BJ (cell line): ENCODE results near the gene BMP4. TPM values are rescaled to one million over a fixed set of nuclear protein-coding genes. Genes with fewer than 3 reads are reported as not detected.
A peak's percentile ranks its signal among the peaks of the same experiment; 100 is the strongest.

Source experiments
- CTCF ChIA-PET: fragments of 350-600 bp; formaldehyde crosslinking; extraction: SDS; loops from one replicate; lab custom pipeline; 2021; ENCODE audit warnings: antibody characterized with exemption, inconsistent platforms; lab: Yijun Ruan, JAX
- POLR2A ChIA-PET: fragments of 300-600 bp; sonication (Branson Sonifier 250); formaldehyde crosslinking; extraction: SDS; loops from one replicate; lab custom pipeline; 2021; ENCODE audit warnings: antibody characterized with exemption; lab: Charles Lee
- DNase-seq: peaks from one replicate; pipeline ENCODE4 v3.0.0-alpha.2; 2011; ENCODE audit warnings: low read depth
- H3K27me3 ChIP-seq: 2 replicates; pipeline ENCODE4 v1.6.0; 2011; ENCODE audit warnings: low read length; ENCODE audit not compliant: control insufficient read depth, insufficient read depth
- H3K36me3 ChIP-seq: 2 replicates; pipeline ENCODE4 v1.5.1; 2011; ENCODE audit warnings: low read length; ENCODE audit not compliant: control insufficient read depth, insufficient read depth
- H3K4me3 ChIP-seq: 2 replicates; pipeline ENCODE4 v1.5.1; 2011; ENCODE audit warnings: low read depth, mild to moderate bottlenecking, control low read depth, low read length
- CTCF ChIP-seq: IDR thresholded peaks from 2 replicates; pipeline ENCODE4 v1.5.1; 2011; ENCODE audit warnings: low read depth, mild to moderate bottlenecking, control low read depth, inconsistent platforms, low read length, moderate library complexity; ENCODE audit not compliant: insufficient read depth
- polyA plus RNA-seq: library from polyadenylated mRNA; depleted of rRNA; stranded (reverse); fragments of >200 nt; gene quantifications from 2 replicates; pipeline ENCODE4 v1.2.3, GENCODE V29; 2011

The BMP4 gene
- polyA plus RNA-seq, 1 experiment: 10.1 TPM

- Histone ChIP-seq H3K36me3 (no peaks in the 10 kb centered on the region), H3K4me3 (no peak overlapping the region), H3K27me3 (no peaks in the 10 kb centered on the region)
- CTCF ChIA-PET: interaction anchor here (0.9 to 4.1 kb wide), 4 partner anchors 8 to 236 kb away, joined by 3 to 22 read pairs (median 3); no protein-coding TSS in a partner anchor
- no peak for TF ChIP-seq CTCF
- POLR2A ChIA-PET: no interaction called here
- DNase-seq: no peak
Observed at GRCh38 chr14:53938136-53938837, 18.3 kb downstream of the BMP4 start.

GRCh38 chr14:53934778-53935414 lies 21.7 kb downstream of the BMP4 start:
- ChIA-PET CTCF (interaction anchor here (1.3 kb wide), 1 partner anchor 104 kb away, joined by 3 read pairs; no protein-coding TSS in a partner anchor), POLR2A (no interaction called here)
- TF ChIP-seq CTCF: no peak
- Histone ChIP-seq H3K27me3 (no peaks in the 10 kb centered on the region; the same call in 1 of the 2 replicates), H3K36me3 (no peaks in the 10 kb centered on the region), H3K4me3 (no peak overlapping the region)
- no peak for DNase-seq

GRCh38 chr14:53932966-53933365 lies 23.7 kb downstream of the BMP4 start:
- no peak for TF ChIP-seq CTCF
- POLR2A ChIA-PET: no interaction called here
- Histone ChIP-seq H3K36me3 (no peaks in the 10 kb centered on the region), H3K27me3 (no peaks in the 10 kb centered on the region; the same call in 1 of the 2 replicates), H3K4me3 (no peak overlapping the region)
- no peak for DNase-seq
- CTCF ChIA-PET: interaction anchor here (0.8 to 0.9 kb wide), 2 partner anchors 312 to 396 kb away, joined by 3 read pairs; no protein-coding TSS in a partner anchor

- H3K4me3 ChIP-seq: no peak overlapping the region
- ChIA-PET POLR2A (no interaction called here), CTCF (interaction anchor here (0.6 to 2.3 kb wide), 15 partner anchors 9 to 244 kb away, joined by 3 to 22 read pairs (median 3); no protein-coding TSS in a partner anchor)
- H3K36me3 ChIP-seq: no peaks in the 10 kb centered on the region
- TF ChIP-seq CTCF: peak; percentile 38
- no peaks in the 10 kb centered on the region; the same call in 1 of the 2 replicates for H3K27me3 ChIP-seq
- DNase-seq: no peak
Observed at GRCh38 chr14:53929871-53930715, 26.5 kb downstream of the BMP4 start.
